ENCODE measurements around the gene TSPAN11.

TSPAN11 gene

DNA sequence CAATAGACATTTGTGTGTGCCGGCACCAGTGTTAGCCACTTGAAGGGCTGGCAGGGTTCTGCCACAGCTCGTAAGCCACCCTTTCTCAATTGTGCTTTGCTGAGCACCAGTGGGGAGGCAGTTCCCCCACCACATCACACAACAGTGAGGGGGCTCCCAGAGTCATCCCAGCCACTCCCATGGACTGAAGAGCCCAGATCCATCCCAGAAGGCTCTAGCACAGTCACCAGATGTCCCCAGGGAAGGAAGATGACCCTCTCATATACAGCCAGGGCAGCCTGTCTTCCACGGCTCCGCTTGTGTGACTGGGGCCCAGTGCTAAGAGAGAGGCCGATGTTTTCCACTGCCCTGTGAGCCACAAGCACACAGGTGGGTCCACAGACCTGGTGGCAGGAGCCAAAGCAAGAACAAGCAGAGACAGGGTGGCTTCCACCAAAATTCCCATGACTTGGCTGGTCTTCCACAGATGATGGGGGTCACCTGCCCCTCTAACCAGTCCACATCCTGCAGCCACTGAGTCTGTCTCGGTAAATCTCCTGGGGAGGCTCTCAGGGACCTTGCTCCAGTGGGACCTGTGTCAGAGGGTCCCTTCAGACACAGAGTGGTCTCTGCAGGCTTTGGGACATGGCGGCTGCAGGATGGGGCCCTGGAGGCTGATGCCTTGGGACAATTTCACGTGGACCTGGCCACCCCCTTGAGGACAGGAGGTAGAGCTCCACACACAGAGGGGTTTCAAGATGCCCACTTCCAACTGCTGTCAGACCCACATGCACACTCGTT lies 75.2 kb downstream of the TSPAN11 start:
- CTCF ChIA-PET: no interaction called here
- POLR2A ChIA-PET: no interaction called here
- DNase-seq (ENCODE audit: extremely low spot score): no peak
- TF ChIP-seq FOXK2 (IDR thresholded peaks at IDR 0.05) (no peak), ARNT (IDR thresholded peaks at IDR 0.05) (no peak), ELF4 (IDR thresholded peaks at IDR 0.05) (no peak), SP1 (IDR thresholded peaks at IDR 0.05) (no peak), ZNF384 (IDR thresholded peaks at IDR 0.05) (no peak), CTBP1 (IDR thresholded peaks at IDR 0.05; ENCODE audit: borderline replicate concordance) (no peak), TARDBP (IDR thresholded peaks at IDR 0.05) (no peak), L3MBTL2 (conservative IDR thresholded peaks at IDR 0.05) (no peak), LEF1 (IDR thresholded peaks at IDR 0.05; ENCODE audit: borderline replicate concordance) (no peak)

DNA sequence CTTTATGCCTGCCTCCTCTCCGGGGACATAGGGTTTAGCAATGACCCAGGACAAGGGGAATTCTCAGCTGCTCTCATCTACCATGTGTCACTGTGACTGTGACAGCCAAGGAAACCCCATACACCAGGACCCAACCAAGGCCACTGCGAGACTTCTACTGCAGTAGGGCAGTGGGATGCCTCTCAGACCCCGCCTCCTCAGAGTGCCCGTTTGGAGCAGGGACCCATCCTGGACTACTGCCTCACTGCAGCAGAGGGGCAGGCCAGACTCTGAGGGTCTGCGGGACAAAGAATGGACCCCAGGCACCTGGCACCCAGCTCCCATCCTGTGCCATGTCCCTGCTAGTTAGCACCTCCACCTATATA lies 75.8 kb downstream of the TSPAN11 start:
- CTCF ChIA-PET: no interaction called here
- no peak for DNase-seq (ENCODE audit: extremely low spot score)
- TF ChIP-seq NFRKB (IDR thresholded peaks at IDR 0.05): no peak
- TF ChIP-seq, protein P1, sequence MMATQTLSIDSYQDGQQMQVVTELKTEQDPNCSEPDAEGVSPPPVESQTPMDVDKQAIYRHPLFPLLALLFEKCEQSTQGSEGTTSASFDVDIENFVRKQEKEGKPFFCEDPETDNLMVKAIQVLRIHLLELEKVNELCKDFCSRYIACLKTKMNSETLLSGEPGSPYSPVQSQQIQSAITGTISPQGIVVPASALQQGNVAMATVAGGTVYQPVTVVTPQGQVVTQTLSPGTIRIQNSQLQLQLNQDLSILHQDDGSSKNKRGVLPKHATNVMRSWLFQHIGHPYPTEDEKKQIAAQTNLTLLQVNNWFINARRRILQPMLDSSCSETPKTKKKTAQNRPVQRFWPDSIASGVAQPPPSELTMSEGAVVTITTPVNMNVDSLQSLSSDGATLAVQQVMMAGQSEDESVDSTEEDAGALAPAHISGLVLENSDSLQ (IDR thresholded peaks at IDR 0.05): no peak
- no peak for TF ChIP-seq ZNF384 (IDR thresholded peaks at IDR 0.05)
- TF ChIP-seq L3MBTL2 (conservative IDR thresholded peaks at IDR 0.05): no peak
- TF ChIP-seq SP1 (IDR thresholded peaks at IDR 0.05): no peak
- POLR2A ChIA-PET: no interaction called here

DNA sequence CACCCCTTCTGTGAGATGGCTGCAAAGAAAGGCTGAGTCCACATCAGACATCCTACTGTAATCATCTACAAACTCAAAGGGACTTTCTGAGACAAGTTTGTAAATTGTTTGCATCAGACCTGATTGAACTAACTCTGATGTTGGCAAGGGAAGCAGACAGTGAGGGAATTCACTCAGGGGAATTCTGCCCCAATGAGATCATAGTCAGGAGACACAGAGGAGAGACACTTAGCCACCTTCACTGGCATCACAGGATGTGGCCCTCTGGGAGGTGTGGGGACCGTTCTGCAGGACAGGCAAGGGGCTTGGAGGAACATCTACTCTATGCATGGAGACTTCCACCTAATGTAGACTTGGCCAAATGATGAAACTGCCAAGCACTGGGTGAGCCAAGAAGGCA lies 76.5 kb downstream of the TSPAN11 start:
- TF ChIP-seq ZNF384 (IDR thresholded peaks at IDR 0.05): no peak
- no peak for TF ChIP-seq CTBP1 (IDR thresholded peaks at IDR 0.05; ENCODE audit: borderline replicate concordance)
- no peak for TF ChIP-seq FOXK2 (IDR thresholded peaks at IDR 0.05)
- no peak for TF ChIP-seq ELF4 (IDR thresholded peaks at IDR 0.05)
- TF ChIP-seq SP1 (IDR thresholded peaks at IDR 0.05): no peak
- TF ChIP-seq FOXA1 (IDR thresholded peaks at IDR 0.05): no peak
- no peak for TF ChIP-seq LEF1 (IDR thresholded peaks at IDR 0.05; ENCODE audit: borderline replicate concordance)
- TF ChIP-seq SUZ12 (IDR thresholded peaks at IDR 0.05): no peak
- no peak for TF ChIP-seq L3MBTL2 (conservative IDR thresholded peaks at IDR 0.05)
- no peak for TF ChIP-seq FOXM1 (IDR thresholded peaks at IDR 0.05; ENCODE audit: borderline replicate concordance)
- TF ChIP-seq, protein P1 (IDR thresholded peaks at IDR 0.05): no peak
- TF ChIP-seq HDGF (IDR thresholded peaks at IDR 0.05; ENCODE audit: borderline replicate concordance): no peak
- TF ChIP-seq TARDBP (IDR thresholded peaks at IDR 0.05): no peak
- TF ChIP-seq NFRKB (IDR thresholded peaks at IDR 0.05): no peak
- no peak for TF ChIP-seq BHLHE40 (IDR thresholded peaks at IDR 0.05; ENCODE audit: borderline replicate concordance)
- no peak for DNase-seq (ENCODE audit: extremely low spot score)
- ChIA-PET CTCF (no interaction called here), POLR2A (no interaction called here)

DNA sequence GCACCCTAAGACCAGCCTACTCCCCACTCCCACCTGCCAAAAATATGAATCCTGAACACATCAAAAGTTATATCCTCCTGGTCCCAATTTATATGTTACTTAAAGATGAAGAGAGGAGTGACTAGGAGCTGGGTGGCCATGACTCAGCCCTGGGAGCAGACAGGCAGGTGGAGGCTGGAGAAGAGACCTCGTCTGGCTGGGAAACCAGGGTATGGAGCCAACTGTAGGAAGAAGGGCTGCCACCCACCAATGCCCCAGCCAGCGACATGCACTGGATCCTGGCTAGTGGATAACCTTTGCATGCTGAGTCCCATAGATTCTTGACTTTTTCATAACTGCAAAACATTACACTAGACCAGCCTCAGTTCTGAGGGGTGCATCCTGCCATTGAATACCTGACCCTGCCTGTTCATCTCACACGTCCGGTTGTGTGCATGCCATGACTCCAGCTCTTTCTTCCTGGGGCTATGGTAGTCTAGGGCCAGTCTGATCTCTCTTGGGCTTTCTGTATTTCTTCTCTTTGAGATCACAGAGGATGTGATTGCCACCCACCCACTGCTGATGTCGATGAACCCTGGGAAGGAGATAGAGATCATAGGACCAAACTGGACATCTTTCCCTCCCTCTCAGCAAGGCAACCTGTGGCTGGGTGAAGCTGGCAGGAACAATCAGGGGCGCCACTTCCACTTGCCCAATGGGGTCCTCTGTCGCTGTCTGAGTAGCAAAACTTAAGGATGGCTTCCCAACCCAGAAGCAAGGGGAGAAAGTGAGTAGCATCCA lies 77.5 kb downstream of the TSPAN11 start:
- CTCF ChIA-PET: no interaction called here
- POLR2A ChIA-PET: no interaction called here
- DNase-seq (ENCODE audit: extremely low spot score): no peak
- no peak for TF ChIP-seq ZNF384 (IDR thresholded peaks at IDR 0.05)
- no peak for TF ChIP-seq TARDBP (IDR thresholded peaks at IDR 0.05)
- no peak for TF ChIP-seq BHLHE40 (IDR thresholded peaks at IDR 0.05; ENCODE audit: borderline replicate concordance)
- TF ChIP-seq CTBP1 (IDR thresholded peaks at IDR 0.05; ENCODE audit: borderline replicate concordance): no peak
- TF ChIP-seq HDGF (IDR thresholded peaks at IDR 0.05; ENCODE audit: borderline replicate concordance): no peak
- no peak for TF ChIP-seq LEF1 (IDR thresholded peaks at IDR 0.05; ENCODE audit: borderline replicate concordance)

DNA sequence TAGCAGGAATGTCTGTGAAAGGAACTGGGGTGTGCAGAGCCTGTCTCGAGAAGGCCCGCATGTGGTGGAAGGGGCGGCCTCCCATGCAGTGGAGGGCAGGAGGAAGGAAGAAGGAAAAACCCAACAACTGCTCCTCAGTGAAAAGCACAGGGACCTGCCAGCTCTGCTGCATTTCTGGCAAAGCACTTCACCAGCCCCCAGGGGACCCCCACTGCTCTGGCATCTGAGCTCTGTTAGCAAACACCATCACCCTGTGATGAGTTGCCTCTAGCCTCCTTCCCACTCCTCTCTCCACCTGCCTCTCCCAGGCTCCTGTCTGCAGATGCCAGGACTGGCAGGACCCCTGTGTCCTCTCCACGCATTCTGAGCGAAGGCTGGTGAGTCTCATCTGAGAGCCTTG lies 78.1 kb downstream of the TSPAN11 start:
- POLR2A ChIA-PET: no interaction called here
- TF ChIP-seq CTBP1 (IDR thresholded peaks at IDR 0.05; ENCODE audit: borderline replicate concordance) (no peak), FOXM1 (IDR thresholded peaks at IDR 0.05; ENCODE audit: borderline replicate concordance) (no peak)
- CTCF ChIA-PET: no interaction called here

DNA sequence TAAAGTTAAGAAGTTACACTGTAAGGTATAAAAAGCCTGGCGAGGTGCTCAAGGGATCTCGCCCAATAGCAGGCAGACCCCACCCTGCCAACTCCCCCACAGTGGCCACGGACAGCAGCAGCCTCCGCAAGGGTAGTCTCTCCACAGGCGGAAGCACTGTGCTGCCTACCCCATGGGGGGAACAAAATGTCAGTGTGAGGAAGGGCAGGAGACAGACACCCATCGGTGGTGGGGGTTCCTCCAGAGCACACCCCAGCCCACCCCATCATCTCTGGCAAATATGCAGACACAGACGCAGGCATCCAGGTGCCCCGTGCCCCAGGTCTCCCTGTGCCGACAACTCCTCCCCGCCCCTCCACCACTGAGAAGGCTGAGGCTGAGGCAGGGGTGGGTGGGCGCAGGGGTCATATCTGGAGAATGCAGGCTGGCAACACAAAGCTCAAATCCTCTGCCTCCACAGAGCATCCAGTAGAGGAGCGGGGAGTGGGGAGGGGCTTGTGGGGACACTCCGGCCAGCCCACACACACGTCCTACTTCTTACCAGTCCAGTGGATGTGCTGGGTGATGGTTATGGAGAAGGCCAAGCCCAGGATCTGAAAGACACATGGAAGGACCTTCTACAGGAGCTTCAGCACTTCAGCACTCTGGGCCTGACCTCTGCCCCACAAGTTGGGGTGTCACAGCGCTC lies 78.9 kb downstream of the TSPAN11 start:
- POLR2A ChIA-PET: no interaction called here

More for the DNA sequence above, 78.1 kb downstream of the TSPAN11 start:
- DNase-seq (ENCODE audit: extremely low spot score): no peak

More for the DNA sequence above, 78.9 kb downstream of the TSPAN11 start:
- DNase-seq (ENCODE audit: extremely low spot score): no peak
- TF ChIP-seq NFRKB (IDR thresholded peaks at IDR 0.05) (no peak), SP1 (IDR thresholded peaks at IDR 0.05) (no peak), BHLHE40 (IDR thresholded peaks at IDR 0.05; ENCODE audit: borderline replicate concordance) (no peak), FOXM1 (IDR thresholded peaks at IDR 0.05; ENCODE audit: borderline replicate concordance) (no peak), FOXA1 (IDR thresholded peaks at IDR 0.05) (no peak), SUZ12 (IDR thresholded peaks at IDR 0.05) (no peak), CTBP1 (IDR thresholded peaks at IDR 0.05; ENCODE audit: borderline replicate concordance) (no peak), L3MBTL2 (conservative IDR thresholded peaks at IDR 0.05) (no peak), ARNT (IDR thresholded peaks at IDR 0.05) (no peak), ZNF384 (IDR thresholded peaks at IDR 0.05) (no peak), FOXK2 (IDR thresholded peaks at IDR 0.05) (no peak), ELF4 (IDR thresholded peaks at IDR 0.05) (no peak), LEF1 (IDR thresholded peaks at IDR 0.05; ENCODE audit: borderline replicate concordance) (no peak)
- TF ChIP-seq, protein P1 (IDR thresholded peaks at IDR 0.05): no peak
- CTCF ChIA-PET: interaction anchor here (1.0 kb wide), 1 partner anchor 16 kb away, joined by 3 read pairs; no protein-coding TSS in a partner anchor

Measured in HEK293T (cell line).